22Rv1 (cell line): ENCODE results near the gene TIGD2.
A peak's percentile ranks its signal among the peaks of the same experiment; 100 is the strongest.

Source experiments
- H3K27ac ChIP-seq: fragments of 450-650 bp; 2 replicates; pipeline ENCODE4 v1.5.1; 2017
- ZFX ChIP-seq: fragments of 450-650 bp; IDR thresholded peaks from 2 replicates; pipeline ENCODE4 v1.6.1; 2017; ENCODE audit warnings: antibody characterized with exemption, borderline replicate concordance
- TF ChIP-seq, protein P1 (sequence below): fragments of 450-650 bp; IDR thresholded peaks from 2 replicates; pipeline ENCODE4 v1.5.1; 2017; ENCODE audit warnings: mild to moderate bottlenecking

Gene TIGD2

DNA sequence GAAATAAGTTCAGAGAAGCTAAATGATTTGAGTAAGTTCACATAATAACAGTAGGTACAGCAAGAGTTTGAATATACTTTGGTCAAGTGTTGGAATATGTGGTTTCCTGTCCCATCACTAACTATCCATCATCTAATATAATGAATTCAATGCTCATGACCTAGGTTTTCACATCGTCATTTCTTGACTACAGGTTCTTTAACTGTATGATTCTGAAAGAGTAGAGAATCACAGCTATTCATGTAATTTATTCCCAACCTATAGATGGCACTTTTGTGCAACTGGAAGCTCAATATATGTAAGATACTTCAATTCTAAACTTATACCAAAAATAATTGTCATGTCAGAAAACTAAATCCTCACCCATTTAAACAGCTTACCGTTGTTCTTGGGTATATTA lies 53.1 kb downstream of the TIGD2 start:
- no peak overlapping the region for H3K27ac ChIP-seq
- TF ChIP-seq, protein P1, sequence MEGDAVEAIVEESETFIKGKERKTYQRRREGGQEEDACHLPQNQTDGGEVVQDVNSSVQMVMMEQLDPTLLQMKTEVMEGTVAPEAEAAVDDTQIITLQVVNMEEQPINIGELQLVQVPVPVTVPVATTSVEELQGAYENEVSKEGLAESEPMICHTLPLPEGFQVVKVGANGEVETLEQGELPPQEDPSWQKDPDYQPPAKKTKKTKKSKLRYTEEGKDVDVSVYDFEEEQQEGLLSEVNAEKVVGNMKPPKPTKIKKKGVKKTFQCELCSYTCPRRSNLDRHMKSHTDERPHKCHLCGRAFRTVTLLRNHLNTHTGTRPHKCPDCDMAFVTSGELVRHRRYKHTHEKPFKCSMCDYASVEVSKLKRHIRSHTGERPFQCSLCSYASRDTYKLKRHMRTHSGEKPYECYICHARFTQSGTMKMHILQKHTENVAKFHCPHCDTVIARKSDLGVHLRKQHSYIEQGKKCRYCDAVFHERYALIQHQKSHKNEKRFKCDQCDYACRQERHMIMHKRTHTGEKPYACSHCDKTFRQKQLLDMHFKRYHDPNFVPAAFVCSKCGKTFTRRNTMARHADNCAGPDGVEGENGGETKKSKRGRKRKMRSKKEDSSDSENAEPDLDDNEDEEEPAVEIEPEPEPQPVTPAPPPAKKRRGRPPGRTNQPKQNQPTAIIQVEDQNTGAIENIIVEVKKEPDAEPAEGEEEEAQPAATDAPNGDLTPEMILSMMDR, result peak; percentile 43
- no peak for TF ChIP-seq ZFX
